Body of pancreas (tissue), 4 donors: ENCODE results near the gene STX8. TPM values are rescaled to one million over a fixed set of nuclear protein-coding genes. Genes with fewer than 3 reads are reported as not detected.

Source experiments
- ATAC-seq: fragments of 150-250 bp; one replicate; pipeline ENCODE4 v1.9.1; 2016
- DNase-seq, 4 donors: peaks; one replicate each; pipeline ENCODE4 v3.0.0-alpha.2; 2019
- H3K27ac ChIP-seq, 4 donors: fragments of 200-600 bp; sonication (generic); 1 replicate in 3 of 4; 2 replicates in 1 of 4; pipeline versions ENCODE4 v1.5.1 to v1.6.1; 2016 to 2019; ENCODE audit warnings: mild to moderate bottlenecking in 1 of 4, mixed read lengths in 1 of 4, moderate library complexity in 1 of 4
- H3K27me3 ChIP-seq, 2 donors: fragments of 200-600 bp; sonication (generic); one replicate each; pipeline ENCODE4 v1.6.0; 2016; ENCODE audit warnings: mild to moderate bottlenecking in 1 of 2
- H3K36me3 ChIP-seq, 2 donors: fragments of 200-600 bp; sonication (generic); replicated peaks in 1 of 2; 2 replicates each; pipeline ENCODE4 v1.5.1; 2016; ENCODE audit warnings: low read depth in 2 of 2; ENCODE audit not compliant: insufficient read depth in 1 of 2
- H3K4me1 ChIP-seq: fragments of 200-600 bp; sonication (generic); one replicate; pipeline ENCODE4 v1.6.0; 2016
- H3K4me3 ChIP-seq, 2 donors: fragments of 200-600 bp; sonication (generic); 1 replicate in 1 of 2; 2 replicates in 1 of 2; pipeline ENCODE4 v1.5.1; 2016 to 2019
- H3K9me3 ChIP-seq, 3 donors: fragments of 200-600 bp; sonication (generic); 1 replicate in 2 of 3; 2 replicates in 1 of 3; pipeline ENCODE4 v1.5.1; 2016
- CTCF ChIP-seq, 7 experiments: fragments of 450-650 bp in 4 of 7; fragments of 200-600 bp in 3 of 7; sonication (generic) in 3 of 7; IDR thresholded peaks; one replicate each; pipeline ENCODE4 v1.5.1; 2016 to 2019; ENCODE audit warnings: antibody characterized with exemption in 7 of 7
- POLR2A ChIP-seq, 3 donors: fragments of 450-650 bp; IDR thresholded peaks; one replicate each; pipeline ENCODE4 v1.6.1; 2016; ENCODE audit warnings: antibody characterized with exemption in 3 of 3, mild to moderate bottlenecking in 2 of 3
- WGBS, 2 donors: methylation state at CpG; one replicate each; pipeline ENCODE4 v1.1.5; 2017; 5-methylcytosine and 5-hydroxymethylcytosine counted together
- intact Hi-C: fragments of 100-400 bp; cut with DNase I; formaldehyde crosslinking; loops from one replicate; pipeline ENCODE4 v1.15.1; 2023
- total RNA-seq, 2 donors: library from RNA; depleted of rRNA; stranded (reverse); fragments of >200 nt; gene quantifications; one replicate each; pipeline ENCODE4 v1.1.0, GENCODE V29; 2016

Gene STX8
- total RNA-seq, 2 donors from 2014 or later: 32.2 to 37.6 TPM

DNA sequence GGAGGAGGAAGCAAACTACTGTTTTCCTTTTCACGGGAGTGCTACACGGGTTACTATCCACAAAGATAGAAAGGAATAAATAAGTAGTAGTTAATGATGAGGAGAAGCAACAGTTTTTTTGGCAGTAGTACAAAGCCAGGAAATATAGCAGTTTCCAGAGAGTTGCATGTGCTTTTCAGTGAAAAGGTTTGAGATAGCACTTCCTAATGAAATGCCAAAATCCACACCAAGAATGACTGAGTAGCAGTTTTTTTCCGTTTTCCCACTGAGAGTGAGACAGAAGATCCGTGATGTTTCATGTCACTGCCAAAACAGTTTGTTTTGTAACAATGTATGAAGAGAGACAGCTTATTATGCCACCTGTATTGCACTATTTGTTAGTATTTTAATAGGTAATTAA is 129.1 kb downstream of the STX8 start:
- DNase-seq (no peak), ATAC-seq (no peak)
- no peak for TF ChIP-seq CTCF (IDR thresholded peaks at IDR 0.05)
- no peak for TF ChIP-seq POLR2A (IDR thresholded peaks at IDR 0.05)
- Histone ChIP-seq H3K27ac (no peak overlapping the region), H3K36me3 (no peaks in the 10 kb centered on the region), H3K4me1 (no peaks in the 10 kb centered on the region), H3K9me3 (no peaks in the 10 kb centered on the region), H3K27me3 (no peaks in the 10 kb centered on the region), H3K4me3 (no peak overlapping the region)
- intact Hi-C loops: no loop called here
- 64 to 82% methylated on average over 4 of the region's 4 CpGs for WGBS, 2 donors

- no peaks in the 10 kb centered on the region for H3K36me3 ChIP-seq
- intact Hi-C loops: no loop called here
- no peak overlapping the region for H3K27ac ChIP-seq
- H3K9me3 ChIP-seq: no peaks in the 10 kb centered on the region
- no peak for ATAC-seq
- H3K27me3 ChIP-seq: no peaks in the 10 kb centered on the region
- H3K4me3 ChIP-seq: no peak overlapping the region
- DNase-seq: no peak
- TF ChIP-seq CTCF (IDR thresholded peaks at IDR 0.05) (no peak), POLR2A (IDR thresholded peaks at IDR 0.05) (no peak)
- no peaks in the 10 kb centered on the region for H3K4me1 ChIP-seq
- WGBS, 2 donors: 88 to 97% methylated on average over 7 of the region's 7 CpGs
These were observed 130.2 kb downstream of the STX8 start for GRCh38 chr17:9445424-9445823.

- H3K27me3 ChIP-seq: no peaks in the 10 kb centered on the region
- DNase-seq (no peak), ATAC-seq (no peak)
- TF ChIP-seq CTCF (IDR thresholded peaks at IDR 0.05) (no peak), POLR2A (IDR thresholded peaks at IDR 0.05) (no peak)
- H3K4me3 ChIP-seq: no peak overlapping the region
- intact Hi-C loops: no loop called here
- no peaks in the 10 kb centered on the region for H3K9me3 ChIP-seq
- no peaks in the 10 kb centered on the region for H3K36me3 ChIP-seq
- 52 to 70% methylated on average over 5 of the region's 5 CpGs for WGBS, 2 donors
- H3K27ac ChIP-seq: no peak overlapping the region
- no peaks in the 10 kb centered on the region for H3K4me1 ChIP-seq
These were observed 130.9 kb downstream of the STX8 start for GRCh38 chr17:9444687-9445086.

DNA sequence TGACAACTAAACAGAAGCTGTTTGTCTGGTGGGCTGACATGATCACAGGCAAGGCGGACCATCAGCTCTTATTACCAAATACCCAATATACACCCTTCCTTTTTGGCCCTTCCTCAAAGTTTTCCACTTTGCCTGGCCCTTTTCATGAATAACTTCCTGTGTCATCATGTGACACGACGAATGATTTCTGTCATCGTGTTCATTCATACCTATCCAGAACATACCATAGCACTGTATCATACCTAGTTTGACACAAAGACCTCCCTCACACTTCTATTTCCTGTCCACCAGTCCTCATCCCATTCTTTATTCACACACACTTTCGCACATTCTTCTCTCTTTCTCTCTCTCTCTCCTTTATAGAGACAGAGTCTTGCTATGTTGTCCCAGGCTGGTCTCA is 131.8 kb downstream of the STX8 start:
- no peaks in the 10 kb centered on the region for H3K9me3 ChIP-seq
- no peak for DNase-seq
- WGBS, 2 donors: 82 to 92% methylated on average over 5 of the region's 5 CpGs
- no peak for TF ChIP-seq CTCF (IDR thresholded peaks at IDR 0.05)
- no peak for TF ChIP-seq POLR2A (IDR thresholded peaks at IDR 0.05)
- no peak overlapping the region for H3K4me3 ChIP-seq
- H3K27me3 ChIP-seq: no peaks in the 10 kb centered on the region
- no peak overlapping the region for H3K27ac ChIP-seq
- H3K4me1 ChIP-seq: no peaks in the 10 kb centered on the region
- H3K36me3 ChIP-seq: no peaks in the 10 kb centered on the region
- intact Hi-C loops: no loop called here
- no peak for ATAC-seq

DNA sequence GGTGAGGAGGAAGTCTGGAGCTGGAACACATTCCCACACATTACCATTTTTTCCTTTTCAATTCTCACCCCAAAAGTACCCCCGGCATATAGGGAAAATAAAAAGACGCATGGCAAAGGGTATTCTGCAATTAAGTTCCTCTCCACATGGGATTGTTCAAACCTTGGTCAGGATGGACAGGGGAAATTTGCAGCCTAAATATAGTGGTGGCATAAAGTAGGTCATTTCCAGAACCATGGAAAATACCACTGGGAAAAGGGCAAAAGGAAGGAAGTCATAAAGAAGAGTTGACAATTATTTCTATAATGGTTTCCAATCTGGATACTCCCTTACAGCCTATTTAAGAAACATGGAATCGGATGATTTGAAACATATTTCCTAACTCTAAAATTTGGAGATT is 135.8 kb downstream of the STX8 start:
- H3K4me3 ChIP-seq: no peak overlapping the region
- intact Hi-C loops: no loop called here
- H3K9me3 ChIP-seq: no peaks in the 10 kb centered on the region
- H3K36me3 ChIP-seq: no peaks in the 10 kb centered on the region
- 95% methylated on average over 3 of the region's 3 CpGs for WGBS, 2 donors
- no peaks in the 10 kb centered on the region for H3K27me3 ChIP-seq
- no peaks in the 10 kb centered on the region for H3K4me1 ChIP-seq
- no peak for ATAC-seq
- no peak overlapping the region for H3K27ac ChIP-seq
- no peak for TF ChIP-seq POLR2A (IDR thresholded peaks at IDR 0.05)
- no peak for DNase-seq
